ENCODE results near the gene SDS. TPM values are rescaled to one million over a fixed set of nuclear protein-coding genes. Genes with fewer than 3 reads are reported as not detected.

SDS gene
- total and polyA plus RNA-seq, 2 of the 13 experiments (the other 11 are each of a cell fraction or from before 2014, with no cell fraction given), result not detected

DNA sequence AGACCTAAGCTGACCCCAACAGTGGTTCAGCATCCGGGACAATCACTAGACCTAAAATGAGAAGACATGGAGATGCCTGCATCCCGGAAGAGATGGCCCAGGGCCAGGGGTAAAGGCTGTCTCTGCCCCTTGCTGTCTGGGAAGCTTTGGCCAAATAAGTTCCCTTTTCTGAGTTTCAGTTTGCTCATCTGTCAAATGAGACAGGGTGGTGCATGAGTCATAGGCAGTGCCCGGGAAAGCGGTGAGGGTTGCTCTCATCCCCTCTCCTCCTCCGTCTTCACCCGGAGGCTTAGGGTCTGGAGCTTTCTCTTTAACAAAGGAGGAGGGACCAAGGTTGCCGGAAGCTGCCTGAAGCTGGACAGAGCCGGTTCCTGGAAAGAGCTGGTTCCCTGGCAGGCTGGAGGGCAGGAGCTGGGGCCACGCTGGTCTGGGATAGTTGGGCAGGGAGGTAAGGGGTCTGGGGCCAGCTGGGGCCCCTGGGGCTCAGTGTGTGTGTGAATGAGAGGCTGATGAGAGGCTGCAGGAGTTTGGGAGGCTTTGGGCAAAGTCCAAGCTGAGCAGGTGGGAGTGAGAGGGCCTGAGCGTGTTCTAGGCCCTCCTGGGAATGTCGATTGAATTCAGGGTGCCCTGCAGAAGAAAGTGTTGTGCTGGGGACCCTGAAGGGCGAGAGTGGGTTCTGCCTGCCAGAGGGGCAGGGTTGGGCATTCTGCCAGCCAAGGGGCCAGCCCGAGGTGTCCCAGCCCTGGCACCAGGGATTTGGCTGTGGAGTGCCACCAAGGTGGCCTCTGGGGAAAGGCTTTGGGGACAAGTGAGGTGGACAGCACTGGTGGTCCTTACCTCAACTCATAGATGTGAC, 18.6 kb upstream of the SDS start, which contains the start of gene SDSL:
SDSL (plus strand) TSS at position 351 of the 856 bp plus-strand sequence. CDS start 5,603 bp downstream, outside the sequence.
- Histone ChIP-seq H3K36me3 (replicated peaks in 1 of 2; ENCODE audit: control insufficient read depth in 1 of 2, insufficient read depth in 2 of 2, low read length in 2 of 2) (no peaks in the 10 kb centered on the region), H3K4me3 (replicated peaks in 1 of 3; ENCODE audit: insufficient read depth in 1 of 3, low read depth in 2 of 3, low read length in 3 of 3) (peak within 1 kb of the TSS; percentile 64 to 77 (median 65)), H3K9ac (ENCODE audit: insufficient read depth, low read depth, low read length) (peak within 1 kb of the TSS; percentile 58), H3K27me3 (ENCODE audit: control insufficient read depth in 1 of 2, insufficient read depth in 2 of 2, low read length in 2 of 2) (no peaks in the 10 kb centered on the region), H3K27ac (ENCODE audit: extremely low read length, insufficient read depth, low read length) (peak within 1 kb of the TSS; percentile 34), H2AFZ (ENCODE audit: low read length) (peak within 1 kb of the TSS; percentile 49), H3K4me2 (ENCODE audit: low read depth, low read length) (peak within 1 kb of the TSS; percentile 92), H3K4me1 (ENCODE audit: insufficient read depth, low read length) (peaks cover 52% of the 10 kb centered on the region), H3K9me3 (ENCODE audit: low read length) (no peaks in the 10 kb centered on the region), H3K79me2 (ENCODE audit: insufficient read depth, low read length) (no peaks in the 10 kb centered on the region), H4K20me1 (ENCODE audit: insufficient read depth, low read length) (no peaks in the 10 kb centered on the region)
- FAIRE-seq, result peak; percentile 42
- intact Hi-C loops (cut with micrococcal nuclease; ENCODE audit: unreplicated experiment) (loop anchor here (10.0 kb wide), 1 partner anchor 227 kb away; no protein-coding TSS in a partner anchor), in situ Hi-C loops (cut with HindIII; ENCODE audit: extremely low pct_ligation_motif_present, low pct_unique_long_range_greater_than_20kb) (no loop called here)
- DNase-seq (ENCODE audit: low spot score), result peak; percentile 48
- 4% methylated on average over 13 of the region's 13 CpGs for WGBS (ENCODE audit: low lambda C conversion rate)
- peak; percentile 70 for ATAC-seq
- ChIA-PET CTCF (ENCODE audit: low intra/inter-chr PET ratio, low total read pairs) (no interaction called here), POLR2A (interaction anchor here (0.9 kb wide), 1 partner anchor 87 kb away, joined by 7 read pairs; the partner anchor contains the start of gene SLC8B1)
- TSS peak; percentile 54 for BruUV-seq (replicated peaks)
- TF ChIP-seq KAT2B (IDR thresholded peaks at IDR 0.05; ENCODE audit: borderline replicate concordance, low read depth, low read length) (no peak), GTF2F1 (IDR thresholded peaks at IDR 0.05; ENCODE audit: low read length) (no peak), ZNF816 (CRISPR knock-in tag; IDR thresholded peaks at IDR 0.05; ENCODE audit: borderline replicate concordance) (no peak), NONO (IDR thresholded peaks at IDR 0.05) (no peak), NONO (CRISPR knock-in tag; conservative IDR thresholded peaks at IDR 0.05) (0 out of 2 replicates have a peak, but pooled peaks have one; percentile 28), ZNF350 (CRISPR knock-in tag; IDR thresholded peaks at IDR 0.05; ENCODE audit: borderline replicate concordance, low read depth) (peak; percentile 33; the same call in 1 of the 2 replicates), ZFP82 (CRISPR knock-in tag; IDR thresholded peaks at IDR 0.05; ENCODE audit: borderline replicate concordance) (no peak), ESRRA (CRISPR knock-in tag; IDR thresholded peaks at IDR 0.05; ENCODE audit: low read depth) (no peak), U2AF1 (optimal IDR thresholded peaks at IDR 0.05; ENCODE audit: low read depth, low read length) (no peak), RARG (CRISPR knock-in tag; IDR thresholded peaks at IDR 0.05; ENCODE audit: low read depth) (no peak), ELF4 (CRISPR knock-in tag; IDR thresholded peaks at IDR 0.05; ENCODE audit: borderline replicate concordance) (0 out of 2 replicates have a peak, but pooled peaks have one; percentile 25), MYNN (CRISPR knock-in tag; IDR thresholded peaks at IDR 0.05; ENCODE audit: low read depth) (no peak), PPARG (CRISPR knock-in tag; conservative IDR thresholded peaks at IDR 0.05) (no peak), GATAD1 (CRISPR knock-in tag; IDR thresholded peaks at IDR 0.05) (no peak), ZSCAN31 (CRISPR knock-in tag; IDR thresholded peaks at IDR 0.05; ENCODE audit: low read depth) (0 out of 2 replicates have a peak, but pooled peaks have one; percentile 47), ZFY (CRISPR knock-in tag; IDR thresholded peaks at IDR 0.05) (peak; percentile 77), TOE1 (CRISPR knock-in tag; IDR thresholded peaks at IDR 0.05) (no peak), GZF1 (CRISPR knock-in tag; IDR thresholded peaks at IDR 0.05) (no peak), ATRX (CRISPR knock-in tag; IDR thresholded peaks at IDR 0.05; ENCODE audit: borderline replicate concordance) (no peak), ZFP36L2 (CRISPR knock-in tag; IDR thresholded peaks at IDR 0.05) (no peak), JARID2 (CRISPR knock-in tag; IDR thresholded peaks at IDR 0.05; ENCODE audit: insufficient replicate concordance) (no peak), MAF1 (CRISPR knock-in tag; IDR thresholded peaks at IDR 0.05; ENCODE audit: borderline replicate concordance) (no peak)
- TF ChIP-seq, protein P1, sequence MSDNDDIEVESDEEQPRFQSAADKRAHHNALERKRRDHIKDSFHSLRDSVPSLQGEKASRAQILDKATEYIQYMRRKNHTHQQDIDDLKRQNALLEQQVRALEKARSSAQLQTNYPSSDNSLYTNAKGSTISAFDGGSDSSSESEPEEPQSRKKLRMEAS (IDR thresholded peaks at IDR 0.05), result peak; percentile 36; the same call in 1 of the 2 replicates
- TF ChIP-seq, protein P2, sequence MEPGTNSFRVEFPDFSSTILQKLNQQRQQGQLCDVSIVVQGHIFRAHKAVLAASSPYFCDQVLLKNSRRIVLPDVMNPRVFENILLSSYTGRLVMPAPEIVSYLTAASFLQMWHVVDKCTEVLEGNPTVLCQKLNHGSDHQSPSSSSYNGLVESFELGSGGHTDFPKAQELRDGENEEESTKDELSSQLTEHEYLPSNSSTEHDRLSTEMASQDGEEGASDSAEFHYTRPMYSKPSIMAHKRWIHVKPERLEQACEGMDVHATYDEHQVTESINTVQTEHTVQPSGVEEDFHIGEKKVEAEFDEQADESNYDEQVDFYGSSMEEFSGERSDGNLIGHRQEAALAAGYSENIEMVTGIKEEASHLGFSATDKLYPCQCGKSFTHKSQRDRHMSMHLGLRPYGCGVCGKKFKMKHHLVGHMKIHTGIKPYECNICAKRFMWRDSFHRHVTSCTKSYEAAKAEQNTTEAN (CRISPR knock-in tag; conservative IDR thresholded peaks at IDR 0.05), result no peak
